ENCODE measurements around the gene NOM1. TPM values are rescaled to one million over a fixed set of nuclear protein-coding genes. Genes with fewer than 3 reads are reported as not detected.

Gene NOM1
- total and polyA plus RNA-seq, 2 donors (not counting 1 experiment from before 2014, with no cell fraction given), result 14.2 to 38.3 TPM

- Histone ChIP-seq H3K4me2 (replicated peaks; ENCODE audit: low read depth, low read length, poor library complexity, severe bottlenecking) (no peak overlapping the region), H3K27ac (ENCODE audit: low read length in 2 of 2) (no peak overlapping the region), H3K79me2 (ENCODE audit: control insufficient read depth, insufficient read depth, low read length) (no peaks in the 10 kb centered on the region), H3K36me3 (replicated peaks in 1 of 2; ENCODE audit: control extremely low read depth in 1 of 2, control insufficient read depth in 1 of 2, extremely low read depth in 1 of 2, insufficient read depth in 2 of 2, low read length in 1 of 2) (no peaks in the 10 kb centered on the region), H2AFZ (ENCODE audit: insufficient read depth, low read depth, low read length, poor library complexity, severe bottlenecking) (no peak overlapping the region), H3K4me3 (ENCODE audit: control extremely low read depth in 1 of 5, extremely low read depth in 1 of 5, insufficient read depth in 1 of 5, low read depth in 2 of 5, low read length in 4 of 5) (no peak overlapping the region), H3K4me1 (ENCODE audit: control insufficient read depth in 2 of 2, insufficient read depth in 2 of 2, low read length in 2 of 2) (no peaks in the 10 kb centered on the region), H3K27me3 (replicated peaks in 1 of 4; ENCODE audit: control extremely low read depth in 1 of 4, control insufficient read depth in 3 of 4, insufficient read depth in 4 of 4, low read length in 3 of 4) (peaks cover 0 to 17% (median 14%) of the 10 kb centered on the region in 4 experiments), H3K9me3 (ENCODE audit: control extremely low read depth in 1 of 3, control insufficient read depth in 2 of 3, insufficient read depth in 1 of 3, low read length in 2 of 3) (peaks cover 0 to 3% (median 0%) of the 10 kb centered on the region in 3 donors), H4K20me1 (ENCODE audit: control insufficient read depth, insufficient read depth, low read length, poor library complexity, severe bottlenecking) (no peaks in the 10 kb centered on the region), H3K9ac (ENCODE audit: low read length) (no peak overlapping the region)
- TF ChIP-seq EZH2 (IDR thresholded peaks at IDR 0.05; ENCODE audit: borderline replicate concordance, insufficient read depth, low read depth, low read length, poor library complexity, severe bottlenecking) (no peak), CTCF (IDR thresholded peaks at IDR 0.05) (no peak)
- no peak overlapping the region for H3K27ac Mint-ChIP-seq
- H3K27me3 Mint-ChIP-seq, result peaks cover 47% of the 10 kb centered on the region
- ChIA-PET POLR2A (no interaction called here), CTCF (interaction anchor here (1.0 kb wide), 1 partner anchor 23 kb away, joined by 3 read pairs; no protein-coding TSS in a partner anchor)
- no peak overlapping the region for H3K4me3 Mint-ChIP-seq
- DNase-seq, result no peak
- H3K9me3 Mint-ChIP-seq (ENCODE audit: insufficient read depth), result no peaks in the 10 kb centered on the region
- intact Hi-C loops (cut with micrococcal nuclease), result no loop called here
- ATAC-seq (ENCODE audit: low read depth), result no peak
- no peaks in the 10 kb centered on the region for H3K4me1 Mint-ChIP-seq
- WGBS (ENCODE audit: insufficient coverage), result 67% methylated on average over 28 of the region's 32 CpGs
Observed at GRCh38 chr7:156993021-156993924, 43.8 kb downstream of the NOM1 start.

DNA sequence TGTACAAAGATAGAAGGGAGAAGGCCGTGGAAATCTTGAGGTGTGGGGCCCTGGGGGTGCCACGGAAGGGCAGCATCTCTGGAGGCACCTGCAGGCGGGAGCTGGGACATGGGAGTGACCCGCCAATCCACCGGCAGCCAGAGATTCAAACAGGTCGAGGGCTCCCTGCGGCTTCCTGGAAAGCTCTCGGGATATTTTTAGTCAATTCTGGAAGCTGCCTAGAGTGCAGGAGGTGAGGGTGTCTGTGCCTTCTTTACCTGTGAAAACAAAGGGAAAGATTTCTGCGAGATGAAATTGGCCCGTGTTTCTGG lies 44.4 kb downstream of the NOM1 start:
- ChIA-PET POLR2A (no interaction called here), CTCF (no interaction called here)
- H3K27ac ChIP-seq (ENCODE audit: low read length in 2 of 2), result no peak overlapping the region
- H2AFZ ChIP-seq (ENCODE audit: insufficient read depth, low read depth, low read length, poor library complexity, severe bottlenecking), result no peak overlapping the region
- no peaks in the 10 kb centered on the region for H3K79me2 ChIP-seq (ENCODE audit: control insufficient read depth, insufficient read depth, low read length)
- 79% methylated on average over 10 of the region's 10 CpGs for WGBS (ENCODE audit: insufficient coverage)
- no peak overlapping the region for H3K27ac Mint-ChIP-seq
- H3K4me2 ChIP-seq (replicated peaks; ENCODE audit: low read depth, low read length, poor library complexity, severe bottlenecking), result no peak overlapping the region
- H3K4me1 ChIP-seq (ENCODE audit: control insufficient read depth in 2 of 2, insufficient read depth in 2 of 2, low read length in 2 of 2), result peaks cover under 1% of the 10 kb centered on the region in 2 donors
- peaks cover 0 to 22% (median 19%) of the 10 kb centered on the region in 4 experiments for H3K27me3 ChIP-seq (replicated peaks in 1 of 4; ENCODE audit: control extremely low read depth in 1 of 4, control insufficient read depth in 3 of 4, insufficient read depth in 4 of 4, low read length in 3 of 4)
- peaks cover 2% of the 10 kb centered on the region for H3K4me1 Mint-ChIP-seq
- peaks cover 0 to 3% (median 0%) of the 10 kb centered on the region in 3 donors for H3K9me3 ChIP-seq (ENCODE audit: control extremely low read depth in 1 of 3, control insufficient read depth in 2 of 3, insufficient read depth in 1 of 3, low read length in 2 of 3)
- no peaks in the 10 kb centered on the region for H3K36me3 ChIP-seq (replicated peaks in 1 of 2; ENCODE audit: control extremely low read depth in 1 of 2, control insufficient read depth in 1 of 2, extremely low read depth in 1 of 2, insufficient read depth in 2 of 2, low read length in 1 of 2)
- TF ChIP-seq CTCF (IDR thresholded peaks at IDR 0.05) (no peak), EZH2 (IDR thresholded peaks at IDR 0.05; ENCODE audit: borderline replicate concordance, insufficient read depth, low read depth, low read length, poor library complexity, severe bottlenecking) (no peak)
- H3K4me3 ChIP-seq (ENCODE audit: control extremely low read depth in 1 of 5, extremely low read depth in 1 of 5, insufficient read depth in 1 of 5, low read depth in 2 of 5, low read length in 4 of 5), result no peak overlapping the region
- no peaks in the 10 kb centered on the region for H4K20me1 ChIP-seq (ENCODE audit: control insufficient read depth, insufficient read depth, low read length, poor library complexity, severe bottlenecking)
- ATAC-seq (ENCODE audit: low read depth) (no peak), DNase-seq (no peak)
- intact Hi-C loops (cut with micrococcal nuclease), result no loop called here
- no peaks in the 10 kb centered on the region for H3K9me3 Mint-ChIP-seq (ENCODE audit: insufficient read depth)
- H3K4me3 Mint-ChIP-seq, result no peak overlapping the region
- H3K9ac ChIP-seq (ENCODE audit: low read length), result no peak overlapping the region
- peaks cover 52% of the 10 kb centered on the region for H3K27me3 Mint-ChIP-seq

Measured in B cell (primary cell).